CD14-positive monocyte (primary cell): ENCODE measurements around the gene GLOD5. TPM values are rescaled to one million over a fixed set of nuclear protein-coding genes. Genes with fewer than 3 reads are reported as not detected.

ENCODE experiments used
- DNase-seq, 3 donors: peaks; one replicate each; pipeline ENCODE4 v3.0.0-alpha.2; 2011 to 2022
- H2AFZ ChIP-seq: 2 replicates; pipeline ENCODE4 v1.6.0; 2012; ENCODE audit warnings: mild to moderate bottlenecking, low read depth, low read length, inconsistent platforms; ENCODE audit not compliant: insufficient read depth, poor library complexity, severe bottlenecking
- H3K27ac ChIP-seq, 2 donors: 1 replicate in 1 of 2; 2 replicates in 1 of 2; pipeline ENCODE4 v1.5.1; 2012 to 2013; ENCODE audit warnings: low read length in 2 of 2, control low read depth in 1 of 2, inconsistent platforms in 1 of 2, low read depth in 1 of 2, mild to moderate bottlenecking in 1 of 2
- H3K27me3 ChIP-seq, 2 donors: one replicate each; pipeline versions ENCODE4 v1.6.0 to v1.6.1; 2011 to 2013; ENCODE audit warnings: low read length in 2 of 2; ENCODE audit not compliant: control insufficient read depth in 2 of 2, insufficient read depth in 2 of 2
- H3K36me3 ChIP-seq, 2 donors: replicated peaks in 1 of 2; 1 replicate in 1 of 2; 2 replicates in 1 of 2; pipeline versions ENCODE4 v1.5.1 to v1.6.1; 2012 to 2013; ENCODE audit warnings: low read length in 2 of 2, control low read depth in 1 of 2, inconsistent platforms in 1 of 2, mild to moderate bottlenecking in 1 of 2; ENCODE audit not compliant: insufficient read depth in 2 of 2, control insufficient read depth in 1 of 2
- H3K4me1 ChIP-seq, 2 donors: 1 replicate in 1 of 2; 2 replicates in 1 of 2; pipeline versions ENCODE4 v1.5.1 to v1.6.1; 2012 to 2013; ENCODE audit warnings: low read length in 2 of 2, control low read depth in 1 of 2, inconsistent platforms in 1 of 2, mild to moderate bottlenecking in 1 of 2, moderate library complexity in 1 of 2; ENCODE audit not compliant: insufficient read depth in 2 of 2, control insufficient read depth in 1 of 2
- H3K4me2 ChIP-seq: replicated peaks from 2 replicates; pipeline ENCODE3; 2012; ENCODE audit warnings: low read length, moderate library complexity, mild to moderate bottlenecking; ENCODE audit not compliant: poor library complexity, severe bottlenecking; ENCODE audit errors: extremely low read depth
- H3K4me3 ChIP-seq, 3 experiments: fragments of 200-600 bp in 1 of 3; sonication (generic) in 1 of 3; replicated peaks in 1 of 3; 1 replicate in 2 of 3; 2 replicates in 1 of 3; pipeline ENCODE4 v1.5.1; 2011 to 2013; ENCODE audit warnings: low read length in 3 of 3, mild to moderate bottlenecking in 3 of 3, control low read depth in 2 of 3, low read depth in 2 of 3, inconsistent platforms in 1 of 3, moderate library complexity in 1 of 3
- H3K79me2 ChIP-seq: 2 replicates; pipeline ENCODE4 v1.6.0; 2012; ENCODE audit warnings: mild to moderate bottlenecking, control low read depth, inconsistent platforms, low read length, moderate library complexity; ENCODE audit not compliant: insufficient read depth
- H3K9ac ChIP-seq: 2 replicates; pipeline ENCODE4 v1.6.0; 2017; ENCODE audit warnings: low read length, mild to moderate bottlenecking; ENCODE audit not compliant: insufficient read depth, poor library complexity, severe bottlenecking
- H3K9me3 ChIP-seq, 2 donors: replicated peaks in 1 of 2; 1 replicate in 1 of 2; 2 replicates in 1 of 2; pipeline versions ENCODE4 v1.5.1 to v1.6.1; 2012 to 2013; ENCODE audit warnings: low read length in 2 of 2, control low read depth in 1 of 2; ENCODE audit not compliant: control insufficient read depth in 1 of 2, insufficient read depth in 1 of 2
- H4K20me1 ChIP-seq: 2 replicates; pipeline ENCODE4 v1.6.0; 2012; ENCODE audit warnings: mild to moderate bottlenecking, low read length, control low read depth, moderate library complexity; ENCODE audit not compliant: insufficient read depth
- H3K27ac Mint-ChIP-seq, 7 donors: one replicate each; pipeline ENCODE4 v1.8.0; 2020; ENCODE audit warnings: mild to moderate bottlenecking in 7 of 7, mixed read lengths in 7 of 7, moderate library complexity in 6 of 7, inconsistent platforms in 2 of 7
- H3K27me3 Mint-ChIP-seq, 3 donors: one replicate each; pipeline ENCODE4 v1.8.0; 2021 to 2022; ENCODE audit warnings: low read depth in 3 of 3, mild to moderate bottlenecking in 3 of 3, mixed read lengths in 3 of 3, moderate library complexity in 3 of 3, inconsistent platforms in 1 of 3
- H3K36me3 Mint-ChIP-seq, 2 donors: one replicate each; pipeline ENCODE4 v1.8.0; 2020; ENCODE audit warnings: mixed read lengths in 2 of 2, inconsistent platforms in 1 of 2, mild to moderate bottlenecking in 1 of 2
- H3K4me1 Mint-ChIP-seq: one replicate; pipeline ENCODE4 v1.8.0; 2020; ENCODE audit warnings: mild to moderate bottlenecking, mixed read lengths
- H3K4me3 Mint-ChIP-seq, 2 donors: one replicate each; pipeline ENCODE4 v1.8.0; 2020; ENCODE audit warnings: mild to moderate bottlenecking in 2 of 2, mixed read lengths in 2 of 2, moderate library complexity in 1 of 2
- H3K9me3 Mint-ChIP-seq, 7 donors: one replicate each; pipeline ENCODE4 v1.8.0; 2020 to 2022; ENCODE audit warnings: mixed read lengths in 7 of 7, mild to moderate bottlenecking in 6 of 7, moderate library complexity in 6 of 7, inconsistent platforms in 2 of 7
- WGBS: methylation state at CpG from one replicate; pipeline ENCODE4 v1.1.5; 2013; ENCODE audit warnings: missing lambda C conversion rate; ENCODE audit not compliant: insufficient coverage; 5-methylcytosine and 5-hydroxymethylcytosine counted together
- intact Hi-C, 2 donors: fragments of 100-400 bp; cut with micrococcal nuclease; formaldehyde crosslinking; loops; one replicate each; pipeline versions ENCODE4 v1.15.0 to v1.15.1; 2023
- polyA plus RNA-seq, 3 donors: library from polyadenylated mRNA; depleted of rRNA in 1 of 3; unstranded in 2 of 3; stranded (reverse) in 1 of 3; fragments of 300-500 nt in 2 of 3; fragments of >200 nt in 1 of 3; fragmentation: Illumina TruSeq in 2 of 3; gene quantifications; 1 replicate in 2 of 3; 2 replicates in 1 of 3; pipeline ENCODE4 v1.2.3, GENCODE V29; 2012 to 2021
- TF ChIP-seq, protein P1 (sequence below): fragments of 200-600 bp; IDR thresholded peaks from one replicate; pipeline ENCODE4 v1.8.0; 2022; ENCODE audit warnings: antibody characterized with exemption, mild to moderate bottlenecking

Gene GLOD5
- polyA plus RNA-seq, 3 donors: not detected

DNA sequence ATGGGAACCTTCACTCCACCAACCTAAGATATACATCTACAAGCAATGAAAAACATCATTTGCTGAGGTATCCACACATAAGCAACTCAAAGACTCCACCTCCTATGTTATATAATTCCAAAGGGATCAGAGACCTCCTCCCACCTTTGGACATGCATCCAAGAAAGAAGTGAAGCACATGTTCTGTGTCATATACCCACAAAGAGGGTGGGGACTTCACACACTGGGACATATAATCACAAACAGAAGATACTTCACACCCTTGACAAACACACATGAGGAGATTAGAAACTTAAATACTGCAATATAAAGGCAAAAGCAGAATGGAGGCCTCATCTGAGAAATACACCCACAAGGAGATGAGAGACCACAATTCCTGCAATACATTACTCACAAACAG is 39.6 kb upstream of the GLOD5 start:
- Mint-ChIP-seq H3K36me3 (no peaks in the 10 kb centered on the region), H3K27me3 (peaks cover 0 to 3% (median 2%) of the 10 kb centered on the region in 3 donors), H3K9me3 (peaks cover 0 to 2% (median 0%) of the 10 kb centered on the region in 7 donors), H3K4me3 (no peak overlapping the region), H3K4me1 (no peaks in the 10 kb centered on the region), H3K27ac (no peak overlapping the region)
- Histone ChIP-seq H3K27ac (no peak overlapping the region), H3K4me3 (no peak overlapping the region), H2AFZ (no peak overlapping the region), H3K9ac (no peak overlapping the region), H3K36me3 (no peaks in the 10 kb centered on the region), H3K27me3 (no peaks in the 10 kb centered on the region), H3K79me2 (no peaks in the 10 kb centered on the region), H3K4me1 (no peaks in the 10 kb centered on the region), H3K4me2 (no peak overlapping the region), H3K9me3 (no peaks in the 10 kb centered on the region), H4K20me1 (no peaks in the 10 kb centered on the region)
- intact Hi-C loops: no loop called here
- no peak for DNase-seq
- TF ChIP-seq, protein P1, sequence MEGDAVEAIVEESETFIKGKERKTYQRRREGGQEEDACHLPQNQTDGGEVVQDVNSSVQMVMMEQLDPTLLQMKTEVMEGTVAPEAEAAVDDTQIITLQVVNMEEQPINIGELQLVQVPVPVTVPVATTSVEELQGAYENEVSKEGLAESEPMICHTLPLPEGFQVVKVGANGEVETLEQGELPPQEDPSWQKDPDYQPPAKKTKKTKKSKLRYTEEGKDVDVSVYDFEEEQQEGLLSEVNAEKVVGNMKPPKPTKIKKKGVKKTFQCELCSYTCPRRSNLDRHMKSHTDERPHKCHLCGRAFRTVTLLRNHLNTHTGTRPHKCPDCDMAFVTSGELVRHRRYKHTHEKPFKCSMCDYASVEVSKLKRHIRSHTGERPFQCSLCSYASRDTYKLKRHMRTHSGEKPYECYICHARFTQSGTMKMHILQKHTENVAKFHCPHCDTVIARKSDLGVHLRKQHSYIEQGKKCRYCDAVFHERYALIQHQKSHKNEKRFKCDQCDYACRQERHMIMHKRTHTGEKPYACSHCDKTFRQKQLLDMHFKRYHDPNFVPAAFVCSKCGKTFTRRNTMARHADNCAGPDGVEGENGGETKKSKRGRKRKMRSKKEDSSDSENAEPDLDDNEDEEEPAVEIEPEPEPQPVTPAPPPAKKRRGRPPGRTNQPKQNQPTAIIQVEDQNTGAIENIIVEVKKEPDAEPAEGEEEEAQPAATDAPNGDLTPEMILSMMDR: no peak

DNA sequence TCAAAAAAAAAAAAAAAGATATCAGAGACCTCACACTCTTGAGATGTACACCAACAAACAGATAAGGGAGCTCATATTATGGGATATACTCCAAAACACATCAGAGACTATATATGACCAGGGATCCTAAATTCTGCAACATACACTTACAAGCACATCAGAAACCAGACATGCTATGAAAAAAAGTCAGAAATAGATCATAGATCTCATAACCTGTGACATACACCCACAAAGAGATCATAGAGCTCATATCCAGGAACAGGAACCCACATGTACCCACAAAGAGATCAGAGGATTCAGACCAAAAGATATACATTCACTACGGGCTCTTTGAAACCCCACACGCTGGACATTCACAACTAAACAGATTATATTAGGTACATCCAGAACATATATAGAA is 35.0 kb upstream of the GLOD5 start:
- DNase-seq: no peak
- no peak overlapping the region for H3K27ac Mint-ChIP-seq
- Histone ChIP-seq H3K79me2 (no peaks in the 10 kb centered on the region), H2AFZ (no peak overlapping the region), H3K9ac (no peak overlapping the region), H3K27me3 (peaks cover 0 to 2% of the 10 kb centered on the region in 2 donors), H4K20me1 (no peaks in the 10 kb centered on the region), H3K36me3 (no peaks in the 10 kb centered on the region), H3K4me2 (no peak overlapping the region), H3K27ac (no peak overlapping the region), H3K4me1 (no peaks in the 10 kb centered on the region), H3K4me3 (no peak overlapping the region), H3K9me3 (no peaks in the 10 kb centered on the region)
- no peaks in the 10 kb centered on the region for H3K36me3 Mint-ChIP-seq
- no CpG with 5 or more reads among the region's 2 CpGs for WGBS
- no peaks in the 10 kb centered on the region for H3K9me3 Mint-ChIP-seq
- intact Hi-C loops: no loop called here
- H3K4me1 Mint-ChIP-seq: no peaks in the 10 kb centered on the region
- TF ChIP-seq, protein P1: no peak
- H3K27me3 Mint-ChIP-seq: peaks cover 0 to 1% (median 0%) of the 10 kb centered on the region in 3 donors
- no peak overlapping the region for H3K4me3 Mint-ChIP-seq
